Measurements from ENCODE around the gene VWCE. TPM values are rescaled to one million over a fixed set of nuclear protein-coding genes. Genes with fewer than 3 reads are reported as not detected.

VWCE gene
- total and polyA plus RNA-seq, 7 donors: 0.23 to 1.4 (median 0.84) TPM

GRCh38 chr11:61272731-61273130 lies 22.4 kb downstream of the VWCE start:
- Histone ChIP-seq H3K36me3 (ENCODE audit: insufficient read depth in 1 of 2, low read depth in 1 of 2) (no peaks in the 10 kb centered on the region), H3K27me3 (ENCODE audit: insufficient read depth in 3 of 3, low read length in 2 of 3) (no peaks in the 10 kb centered on the region), H3K4me1 (no peaks in the 10 kb centered on the region), H3K27ac (no peak overlapping the region), H3K4me3 (no peak overlapping the region), H3K9me3 (no peaks in the 10 kb centered on the region)
- DNase-seq (no peak), ATAC-seq (no peak)
- TF ChIP-seq CTCF (IDR thresholded peaks at IDR 0.05): no peak
- intact Hi-C loops (cut with DNase I): no loop called here
- 96 to 99% (median 96%) methylated on average over 3 of the region's 3 CpGs for WGBS, 3 donors

- DNase-seq (no peak), ATAC-seq (no peak)
- Histone ChIP-seq H3K4me1 (no peaks in the 10 kb centered on the region), H3K27me3 (ENCODE audit: insufficient read depth in 3 of 3, low read length in 2 of 3) (no peaks in the 10 kb centered on the region), H3K36me3 (ENCODE audit: insufficient read depth in 1 of 2, low read depth in 1 of 2) (no peaks in the 10 kb centered on the region), H3K4me3 (no peak overlapping the region), H3K9me3 (no peaks in the 10 kb centered on the region), H3K27ac (no peak overlapping the region)
- TF ChIP-seq CTCF (IDR thresholded peaks at IDR 0.05): no peak
- 86 to 92% (median 87%) methylated on average over 7 of the region's 7 CpGs for WGBS, 3 donors
- intact Hi-C loops (cut with DNase I): no loop called here
Measured at GRCh38 chr11:61270354-61271076, 24.6 kb downstream of the VWCE start.

GRCh38 chr11:61268588-61269250 lies 26.4 kb downstream of the VWCE start:
- H3K27ac ChIP-seq: no peak overlapping the region
- 89 to 92% (median 90%) methylated on average over 15 of the region's 15 CpGs for WGBS, 3 donors
- ATAC-seq (no peak), DNase-seq (no peak)
- no peaks in the 10 kb centered on the region for H3K36me3 ChIP-seq (ENCODE audit: insufficient read depth in 1 of 2, low read depth in 1 of 2)
- intact Hi-C loops (cut with DNase I): no loop called here
- no peaks in the 10 kb centered on the region for H3K9me3 ChIP-seq
- H3K27me3 ChIP-seq (ENCODE audit: insufficient read depth in 3 of 3, low read length in 2 of 3): no peaks in the 10 kb centered on the region
- no peak overlapping the region for H3K4me3 ChIP-seq
- TF ChIP-seq CTCF (IDR thresholded peaks at IDR 0.05): no peak
- H3K4me1 ChIP-seq: no peaks in the 10 kb centered on the region

GRCh38 chr11:61267437-61267841 lies 27.7 kb downstream of the VWCE start:
- Histone ChIP-seq H3K36me3 (ENCODE audit: insufficient read depth in 1 of 2, low read depth in 1 of 2) (peaks cover 0 to 2% of the 10 kb centered on the region in 2 donors), H3K4me3 (no peak overlapping the region), H3K27ac (no peak overlapping the region), H3K4me1 (no peaks in the 10 kb centered on the region), H3K27me3 (ENCODE audit: insufficient read depth in 3 of 3, low read length in 2 of 3) (no peaks in the 10 kb centered on the region), H3K9me3 (no peaks in the 10 kb centered on the region)
- DNase-seq (no peak), ATAC-seq (no peak)
- WGBS, 3 donors: 58 to 69% (median 62%) methylated on average over 6 of the region's 6 CpGs
- TF ChIP-seq CTCF (IDR thresholded peaks at IDR 0.05): no peak
- intact Hi-C loops (cut with DNase I): no loop called here

Measured in psoas muscle (tissue), 8 donors.